ENCODE results near the gene SCN3B. TPM values are rescaled to one million over a fixed set of nuclear protein-coding genes. Genes with fewer than 3 reads are reported as not detected.

SCN3B gene
- total and polyA plus RNA-seq, 2 of the 13 experiments (the other 11 are each of a cell fraction or from before 2014, with no cell fraction given), result 0.07 to 0.11 TPM

- TF ChIP-seq, protein P1, sequence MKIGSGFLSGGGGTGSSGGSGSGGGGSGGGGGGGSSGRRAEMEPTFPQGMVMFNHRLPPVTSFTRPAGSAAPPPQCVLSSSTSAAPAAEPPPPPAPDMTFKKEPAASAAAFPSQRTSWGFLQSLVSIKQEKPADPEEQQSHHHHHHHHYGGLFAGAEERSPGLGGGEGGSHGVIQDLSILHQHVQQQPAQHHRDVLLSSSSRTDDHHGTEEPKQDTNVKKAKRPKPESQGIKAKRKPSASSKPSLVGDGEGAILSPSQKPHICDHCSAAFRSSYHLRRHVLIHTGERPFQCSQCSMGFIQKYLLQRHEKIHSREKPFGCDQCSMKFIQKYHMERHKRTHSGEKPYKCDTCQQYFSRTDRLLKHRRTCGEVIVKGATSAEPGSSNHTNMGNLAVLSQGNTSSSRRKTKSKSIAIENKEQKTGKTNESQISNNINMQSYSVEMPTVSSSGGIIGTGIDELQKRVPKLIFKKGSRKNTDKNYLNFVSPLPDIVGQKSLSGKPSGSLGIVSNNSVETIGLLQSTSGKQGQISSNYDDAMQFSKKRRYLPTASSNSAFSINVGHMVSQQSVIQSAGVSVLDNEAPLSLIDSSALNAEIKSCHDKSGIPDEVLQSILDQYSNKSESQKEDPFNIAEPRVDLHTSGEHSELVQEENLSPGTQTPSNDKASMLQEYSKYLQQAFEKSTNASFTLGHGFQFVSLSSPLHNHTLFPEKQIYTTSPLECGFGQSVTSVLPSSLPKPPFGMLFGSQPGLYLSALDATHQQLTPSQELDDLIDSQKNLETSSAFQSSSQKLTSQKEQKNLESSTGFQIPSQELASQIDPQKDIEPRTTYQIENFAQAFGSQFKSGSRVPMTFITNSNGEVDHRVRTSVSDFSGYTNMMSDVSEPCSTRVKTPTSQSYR (CRISPR knock-in tag; IDR thresholded peaks at IDR 0.05; ENCODE audit: borderline replicate concordance), result no peak
- no peak for TF ChIP-seq FOXM1 (CRISPR knock-in tag; IDR thresholded peaks at IDR 0.05)
- TF ChIP-seq NFYC (CRISPR knock-in tag; IDR thresholded peaks at IDR 0.05), result no peak
- no peak for TF ChIP-seq AGO1 (IDR thresholded peaks at IDR 0.05; ENCODE audit: low read depth, low read length, poor library complexity, severe bottlenecking)
Observed at GRCh38 chr11:123608371-123608770, 46.1 kb downstream of the SCN3B start (continued).

DNA sequence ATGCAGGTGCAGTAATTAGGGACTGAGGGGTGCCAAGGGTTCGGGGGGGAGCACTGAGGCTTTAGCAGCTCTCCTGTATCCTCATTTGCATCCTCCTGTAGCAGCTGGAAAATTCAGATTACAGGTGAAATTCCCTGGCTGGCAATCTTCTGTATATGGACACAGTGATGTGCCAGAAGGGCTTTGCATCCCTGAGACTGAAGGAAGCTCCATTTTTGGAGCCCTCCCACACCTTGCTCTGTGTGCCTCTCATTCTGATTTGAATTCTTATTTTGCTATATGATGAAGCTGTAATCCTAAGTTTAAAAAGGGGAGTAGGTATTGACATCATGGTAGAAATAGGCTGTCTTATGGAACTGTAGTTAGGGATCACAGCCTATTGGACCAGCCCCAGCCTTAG lies 46.6 kb downstream of the SCN3B start:
- no peak overlapping the region for H3K4me2 ChIP-seq (ENCODE audit: low read depth, low read length)
- H3K4me3 ChIP-seq (replicated peaks in 1 of 3; ENCODE audit: insufficient read depth in 1 of 3, low read depth in 2 of 3, low read length in 3 of 3), result no peak overlapping the region
- H4K20me1 ChIP-seq (ENCODE audit: insufficient read depth, low read length), result no peaks in the 10 kb centered on the region
- H3K36me3 ChIP-seq (replicated peaks in 1 of 2; ENCODE audit: control insufficient read depth in 1 of 2, insufficient read depth in 2 of 2, low read length in 2 of 2), result no peaks in the 10 kb centered on the region
- BruUV-seq (replicated peaks), result no TSS peak
- intact Hi-C loops (cut with micrococcal nuclease; ENCODE audit: unreplicated experiment), result no loop called here
- no peak overlapping the region for H2AFZ ChIP-seq (ENCODE audit: low read length)
- no peaks in the 10 kb centered on the region for H3K27me3 ChIP-seq (ENCODE audit: control insufficient read depth in 1 of 2, insufficient read depth in 2 of 2, low read length in 2 of 2)
- DNase-seq (ENCODE audit: low spot score), result no peak
- in situ Hi-C loops (cut with HindIII; ENCODE audit: extremely low pct_ligation_motif_present, low pct_unique_long_range_greater_than_20kb), result no loop called here
- ChIA-PET CTCF (ENCODE audit: low intra/inter-chr PET ratio, low total read pairs) (no interaction called here), POLR2A (no interaction called here)
- H3K9ac ChIP-seq (ENCODE audit: insufficient read depth, low read depth, low read length), result no peak overlapping the region
- no CpG with 5 or more reads among the region's 1 CpG for WGBS (ENCODE audit: low lambda C conversion rate)
- no peak for FAIRE-seq
- no peak overlapping the region for H3K27ac ChIP-seq (ENCODE audit: extremely low read length, insufficient read depth, low read length)
- no peaks in the 10 kb centered on the region for H3K79me2 ChIP-seq (ENCODE audit: insufficient read depth, low read length)
- no peak for ATAC-seq
- H3K4me1 ChIP-seq (ENCODE audit: insufficient read depth, low read length), result no peaks in the 10 kb centered on the region
- H3K9me3 ChIP-seq (ENCODE audit: low read length), result no peaks in the 10 kb centered on the region
- TF ChIP-seq ZNF749 (CRISPR knock-in tag; IDR thresholded peaks at IDR 0.05; ENCODE audit: borderline replicate concordance) (no peak), ATF1 (CRISPR knock-in tag; IDR thresholded peaks at IDR 0.05) (no peak), NFE2L1 (CRISPR knock-in tag; IDR thresholded peaks at IDR 0.05; ENCODE audit: borderline replicate concordance) (no peak), TBL1XR1 (IDR thresholded peaks at IDR 0.05; ENCODE audit: borderline replicate concordance, low read length, partially characterized antibody) (no peak), ZNF562 (CRISPR knock-in tag; IDR thresholded peaks at IDR 0.05; ENCODE audit: borderline replicate concordance) (no peak), ZNF460 (CRISPR knock-in tag; IDR thresholded peaks at IDR 0.05; ENCODE audit: borderline replicate concordance) (no peak), SMARCE1 (IDR thresholded peaks at IDR 0.05; ENCODE audit: borderline replicate concordance) (no peak), SRSF4 (IDR thresholded peaks at IDR 0.05; ENCODE audit: low read depth, low read length, poor library complexity, severe bottlenecking) (no peak), ZNF891 (CRISPR knock-in tag; IDR thresholded peaks at IDR 0.05) (no peak)
- TF ChIP-seq, protein P2, sequence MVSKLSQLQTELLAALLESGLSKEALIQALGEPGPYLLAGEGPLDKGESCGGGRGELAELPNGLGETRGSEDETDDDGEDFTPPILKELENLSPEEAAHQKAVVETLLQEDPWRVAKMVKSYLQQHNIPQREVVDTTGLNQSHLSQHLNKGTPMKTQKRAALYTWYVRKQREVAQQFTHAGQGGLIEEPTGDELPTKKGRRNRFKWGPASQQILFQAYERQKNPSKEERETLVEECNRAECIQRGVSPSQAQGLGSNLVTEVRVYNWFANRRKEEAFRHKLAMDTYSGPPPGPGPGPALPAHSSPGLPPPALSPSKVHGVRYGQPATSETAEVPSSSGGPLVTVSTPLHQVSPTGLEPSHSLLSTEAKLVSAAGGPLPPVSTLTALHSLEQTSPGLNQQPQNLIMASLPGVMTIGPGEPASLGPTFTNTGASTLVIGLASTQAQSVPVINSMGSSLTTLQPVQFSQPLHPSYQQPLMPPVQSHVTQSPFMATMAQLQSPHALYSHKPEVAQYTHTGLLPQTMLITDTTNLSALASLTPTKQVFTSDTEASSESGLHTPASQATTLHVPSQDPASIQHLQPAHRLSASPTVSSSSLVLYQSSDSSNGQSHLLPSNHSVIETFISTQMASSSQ (IDR thresholded peaks at IDR 0.05; ENCODE audit: low read depth), result no peak
- TF ChIP-seq, protein P2 (CRISPR knock-in tag; IDR thresholded peaks at IDR 0.05; ENCODE audit: borderline replicate concordance), result no peak
- TF ChIP-seq, protein P3, sequence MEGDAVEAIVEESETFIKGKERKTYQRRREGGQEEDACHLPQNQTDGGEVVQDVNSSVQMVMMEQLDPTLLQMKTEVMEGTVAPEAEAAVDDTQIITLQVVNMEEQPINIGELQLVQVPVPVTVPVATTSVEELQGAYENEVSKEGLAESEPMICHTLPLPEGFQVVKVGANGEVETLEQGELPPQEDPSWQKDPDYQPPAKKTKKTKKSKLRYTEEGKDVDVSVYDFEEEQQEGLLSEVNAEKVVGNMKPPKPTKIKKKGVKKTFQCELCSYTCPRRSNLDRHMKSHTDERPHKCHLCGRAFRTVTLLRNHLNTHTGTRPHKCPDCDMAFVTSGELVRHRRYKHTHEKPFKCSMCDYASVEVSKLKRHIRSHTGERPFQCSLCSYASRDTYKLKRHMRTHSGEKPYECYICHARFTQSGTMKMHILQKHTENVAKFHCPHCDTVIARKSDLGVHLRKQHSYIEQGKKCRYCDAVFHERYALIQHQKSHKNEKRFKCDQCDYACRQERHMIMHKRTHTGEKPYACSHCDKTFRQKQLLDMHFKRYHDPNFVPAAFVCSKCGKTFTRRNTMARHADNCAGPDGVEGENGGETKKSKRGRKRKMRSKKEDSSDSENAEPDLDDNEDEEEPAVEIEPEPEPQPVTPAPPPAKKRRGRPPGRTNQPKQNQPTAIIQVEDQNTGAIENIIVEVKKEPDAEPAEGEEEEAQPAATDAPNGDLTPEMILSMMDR (CRISPR knock-in tag; IDR thresholded peaks at IDR 0.05), result no peak
